GM13976 (cell line): Measurements from ENCODE around the gene STRIT1.

Experiments
- DNase-seq: peaks from one replicate; pipeline ENCODE4 v3.0.0; 2012; ENCODE audit warnings: low spot score
- in situ Hi-C: fragments of 300-500 bp; cut with MboI; formaldehyde crosslinking; loops from one replicate; pipeline ENCODE4 v1.12.0; 2022; ENCODE audit warnings: low sequenced_read_pairs, mixed read lengths, inconsistent platforms; ENCODE audit not compliant: unreplicated experiment
- TF ChIP-seq, protein P1 (sequence below): IDR thresholded peaks from 2 replicates; pipeline ENCODE4 v1.5.1; 2012; ENCODE audit warnings: borderline replicate concordance, mild to moderate bottlenecking; ENCODE audit not compliant: insufficient read depth; ENCODE audit errors: extremely low read depth, missing control alignments, control extremely low read depth

The STRIT1 gene

DNA sequence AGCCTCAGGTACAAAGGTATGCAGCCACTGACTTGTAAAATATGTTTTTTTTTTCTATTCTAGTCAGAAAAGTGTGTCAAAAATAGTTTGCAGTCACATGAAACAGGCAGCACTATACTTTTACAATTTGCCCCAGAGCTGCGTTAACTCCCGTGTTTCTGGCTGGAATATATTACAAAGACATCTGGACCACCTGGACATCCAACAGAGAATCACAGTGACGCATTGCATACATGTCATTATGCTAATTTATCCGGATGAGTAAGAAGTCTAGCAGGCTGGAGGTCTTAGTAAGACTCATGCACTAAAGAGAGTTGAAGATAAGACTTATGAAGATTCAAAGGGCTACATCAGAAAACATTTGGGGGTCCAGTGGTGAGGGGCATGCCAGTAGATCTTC lies 39.2 kb upstream of the STRIT1 start:
- DNase-seq: no peak

DNA sequence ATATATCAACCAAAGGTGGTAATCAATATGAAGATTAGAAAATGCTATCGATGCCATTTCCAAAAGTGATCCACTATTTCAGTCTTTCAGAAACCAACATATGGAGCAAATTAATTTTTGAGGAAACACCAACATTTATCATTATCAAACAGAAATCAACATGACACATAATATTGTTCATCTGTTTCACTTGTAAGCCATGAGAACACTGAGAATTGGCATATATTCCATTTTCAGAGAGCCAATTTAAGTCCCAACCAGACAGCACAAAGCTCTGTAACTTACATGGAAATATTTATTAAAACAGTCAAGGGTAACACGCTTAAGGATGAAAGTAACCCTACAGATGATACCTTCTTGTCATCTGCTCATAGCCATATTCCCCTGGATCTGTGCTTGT lies 37.6 kb upstream of the STRIT1 start:
- in situ Hi-C loops: loop anchor here (25.0 kb wide), 1 partner anchor 994 kb away; no protein-coding TSS in a partner anchor
- TF ChIP-seq, protein P1, sequence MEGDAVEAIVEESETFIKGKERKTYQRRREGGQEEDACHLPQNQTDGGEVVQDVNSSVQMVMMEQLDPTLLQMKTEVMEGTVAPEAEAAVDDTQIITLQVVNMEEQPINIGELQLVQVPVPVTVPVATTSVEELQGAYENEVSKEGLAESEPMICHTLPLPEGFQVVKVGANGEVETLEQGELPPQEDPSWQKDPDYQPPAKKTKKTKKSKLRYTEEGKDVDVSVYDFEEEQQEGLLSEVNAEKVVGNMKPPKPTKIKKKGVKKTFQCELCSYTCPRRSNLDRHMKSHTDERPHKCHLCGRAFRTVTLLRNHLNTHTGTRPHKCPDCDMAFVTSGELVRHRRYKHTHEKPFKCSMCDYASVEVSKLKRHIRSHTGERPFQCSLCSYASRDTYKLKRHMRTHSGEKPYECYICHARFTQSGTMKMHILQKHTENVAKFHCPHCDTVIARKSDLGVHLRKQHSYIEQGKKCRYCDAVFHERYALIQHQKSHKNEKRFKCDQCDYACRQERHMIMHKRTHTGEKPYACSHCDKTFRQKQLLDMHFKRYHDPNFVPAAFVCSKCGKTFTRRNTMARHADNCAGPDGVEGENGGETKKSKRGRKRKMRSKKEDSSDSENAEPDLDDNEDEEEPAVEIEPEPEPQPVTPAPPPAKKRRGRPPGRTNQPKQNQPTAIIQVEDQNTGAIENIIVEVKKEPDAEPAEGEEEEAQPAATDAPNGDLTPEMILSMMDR: no peak
- DNase-seq: no peak

More for the DNA sequence above, 39.2 kb upstream of the STRIT1 start:
- in situ Hi-C loops: loop anchor here (25.0 kb wide), 1 partner anchor 995 kb away; no protein-coding TSS in a partner anchor
- TF ChIP-seq, protein P1: no peak

DNA sequence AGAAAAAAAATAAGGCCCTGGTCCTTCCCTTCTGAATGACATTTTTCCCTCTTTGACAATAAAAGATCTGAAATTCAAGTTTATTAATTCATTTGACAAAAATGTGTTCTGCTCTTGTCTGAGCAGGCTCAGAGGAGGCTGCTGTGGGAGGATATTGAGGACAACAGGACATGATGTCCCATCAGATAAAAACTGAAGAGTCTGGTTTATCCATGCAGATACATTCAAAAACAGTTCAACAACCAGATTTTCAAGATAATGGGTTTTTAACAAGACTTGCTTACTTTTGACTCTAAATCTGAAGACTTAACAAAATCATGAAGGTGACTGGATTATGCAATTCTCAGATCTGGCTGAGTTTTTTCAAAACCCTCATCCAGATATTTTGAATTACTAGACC lies 36.9 kb upstream of the STRIT1 start:
- in situ Hi-C loops: loop anchor here (25.0 kb wide), 1 partner anchor 993 kb away; no protein-coding TSS in a partner anchor
- TF ChIP-seq, protein P1: no peak
- no peak for DNase-seq

DNA sequence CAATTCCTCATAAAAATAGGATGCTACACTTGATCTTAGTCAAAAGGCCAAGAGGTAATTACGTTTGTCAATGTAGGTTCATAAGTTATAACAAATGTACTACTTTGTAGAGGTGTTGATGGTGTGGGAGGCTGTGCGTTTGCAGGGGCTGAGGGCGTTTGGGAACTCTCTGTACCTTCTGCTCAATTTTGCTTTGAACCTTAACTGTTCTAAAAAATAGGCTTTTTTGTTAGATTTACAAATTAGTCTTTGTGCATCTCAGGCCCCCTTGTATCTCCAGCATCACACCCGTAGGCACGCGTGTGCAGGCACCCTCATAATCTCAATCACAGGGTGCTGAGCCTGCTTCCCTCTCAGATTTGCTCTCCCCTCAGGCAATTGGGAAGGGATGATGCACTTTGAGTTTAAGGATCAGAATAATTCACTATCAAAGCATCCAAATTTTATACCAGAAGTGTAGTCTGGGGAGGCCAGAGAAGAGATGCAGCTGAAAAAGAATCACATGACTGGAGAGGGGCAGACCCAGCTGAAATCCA lies 36.1 kb upstream of the STRIT1 start:
- TF ChIP-seq, protein P1: no peak
- in situ Hi-C loops: loop anchor here (25.0 kb wide), 1 partner anchor 992 kb away; no protein-coding TSS in a partner anchor
- no peak for DNase-seq

DNA sequence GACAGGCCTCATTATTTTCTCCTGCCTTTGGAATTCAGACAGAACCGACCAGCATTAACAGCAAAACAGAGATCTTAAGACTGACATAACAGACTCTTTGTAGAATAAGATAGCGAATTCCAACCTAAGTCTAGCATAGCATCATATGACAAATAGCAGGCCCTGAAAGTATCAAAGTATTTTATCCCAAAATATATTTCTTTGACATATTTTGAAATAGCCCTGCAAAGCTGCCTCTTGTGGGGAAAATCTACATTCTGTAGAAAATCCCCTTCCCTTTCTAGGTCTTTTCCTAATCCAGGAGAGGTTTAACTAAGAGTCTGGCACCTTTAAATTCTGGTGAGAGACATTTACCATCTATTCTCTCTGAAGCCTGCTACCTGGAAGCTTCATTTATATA lies 34.4 kb upstream of the STRIT1 start:
- DNase-seq: no peak
- TF ChIP-seq, protein P1: no peak
- in situ Hi-C loops: loop anchor here (25.0 kb wide), 1 partner anchor 991 kb away; no protein-coding TSS in a partner anchor

DNA sequence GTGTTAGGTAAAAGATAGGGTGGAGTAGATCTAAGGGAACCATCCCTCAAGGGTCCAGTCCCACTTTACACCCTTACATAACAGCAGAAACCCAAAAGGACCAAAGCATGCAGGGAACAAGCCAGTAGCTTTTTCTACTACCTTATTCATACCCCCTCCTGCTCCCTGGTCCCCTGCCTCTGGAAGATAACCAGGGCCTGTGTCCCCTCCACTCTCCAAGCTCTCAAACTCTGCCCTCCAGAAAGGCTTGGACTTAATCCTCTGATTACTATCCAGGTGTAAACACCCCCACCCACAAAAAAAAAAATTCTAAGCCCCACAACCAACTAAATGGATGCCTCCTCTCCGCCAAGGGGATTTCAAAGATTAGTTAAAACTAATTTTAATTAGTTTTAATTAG lies 33.9 kb upstream of the STRIT1 start:
- in situ Hi-C loops: loop anchor here (25.0 kb wide), 1 partner anchor 990 kb away; no protein-coding TSS in a partner anchor
- TF ChIP-seq, protein P1: no peak
- DNase-seq: no peak
